WTC11 (cell line): ENCODE data around the gene TF.

Experiments used
- ARID4B ChIP-seq: sonication (generic); formaldehyde crosslinking; IDR thresholded peaks from 2 replicates; pipeline ENCODE4 v1.8.0; 2023; ENCODE audit warnings: missing genetic modification reagents, mild to moderate bottlenecking, borderline replicate concordance
- CTCF ChIP-seq: fragments of 200-600 bp; IDR thresholded peaks from 2 replicates; pipeline ENCODE4 v1.8.0; 2022; ENCODE audit warnings: antibody characterized with exemption
- NFE2L1 ChIP-seq: sonication (generic); formaldehyde crosslinking; IDR thresholded peaks from 2 replicates; pipeline ENCODE4 v1.8.1; 2023; ENCODE audit warnings: missing genetic modification reagents
- NFYB ChIP-seq: sonication (generic); formaldehyde crosslinking; conservative IDR thresholded peaks from 2 replicates; pipeline ENCODE4 v1.8.0; 2022; ENCODE audit warnings: low read depth, missing genetic modification reagents
- USF2 ChIP-seq: sonication (generic); formaldehyde crosslinking; IDR thresholded peaks from 2 replicates; pipeline ENCODE4 v1.8.1; 2023; ENCODE audit warnings: mild to moderate bottlenecking, missing genetic modification reagents, moderate library complexity
- TF ChIP-seq, protein P1 (sequence below): sonication (generic); formaldehyde crosslinking; IDR thresholded peaks from 2 replicates; pipeline ENCODE4 v1.8.0; 2022; ENCODE audit warnings: mild to moderate bottlenecking, missing genetic modification reagents

DNA sequence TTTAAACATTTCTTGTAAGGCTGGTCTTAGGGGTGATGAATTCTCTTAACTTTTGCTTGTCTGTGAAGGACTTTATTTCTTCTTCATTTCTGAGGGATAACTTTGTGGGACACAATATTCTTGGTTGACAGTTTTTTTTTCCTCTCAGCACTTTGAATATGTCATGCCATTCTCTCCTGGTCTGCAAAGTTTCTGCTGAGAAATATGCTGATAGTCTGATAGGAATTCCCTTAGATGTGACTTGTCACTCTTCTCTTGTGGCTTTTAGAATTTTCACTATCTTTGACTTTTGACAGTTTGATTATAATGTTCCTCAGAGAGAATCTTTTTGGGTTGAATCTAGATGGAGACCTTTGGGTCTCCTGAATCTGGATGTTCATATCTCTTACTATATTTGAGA is 23.3 kb upstream of the TF start:
- TF ChIP-seq CTCF (no peak), NFE2L1 (CRISPR knock-in tag) (no peak), ARID4B (no peak), USF2 (no peak), NFYB (CRISPR knock-in tag) (no peak)
- TF ChIP-seq, protein P1, sequence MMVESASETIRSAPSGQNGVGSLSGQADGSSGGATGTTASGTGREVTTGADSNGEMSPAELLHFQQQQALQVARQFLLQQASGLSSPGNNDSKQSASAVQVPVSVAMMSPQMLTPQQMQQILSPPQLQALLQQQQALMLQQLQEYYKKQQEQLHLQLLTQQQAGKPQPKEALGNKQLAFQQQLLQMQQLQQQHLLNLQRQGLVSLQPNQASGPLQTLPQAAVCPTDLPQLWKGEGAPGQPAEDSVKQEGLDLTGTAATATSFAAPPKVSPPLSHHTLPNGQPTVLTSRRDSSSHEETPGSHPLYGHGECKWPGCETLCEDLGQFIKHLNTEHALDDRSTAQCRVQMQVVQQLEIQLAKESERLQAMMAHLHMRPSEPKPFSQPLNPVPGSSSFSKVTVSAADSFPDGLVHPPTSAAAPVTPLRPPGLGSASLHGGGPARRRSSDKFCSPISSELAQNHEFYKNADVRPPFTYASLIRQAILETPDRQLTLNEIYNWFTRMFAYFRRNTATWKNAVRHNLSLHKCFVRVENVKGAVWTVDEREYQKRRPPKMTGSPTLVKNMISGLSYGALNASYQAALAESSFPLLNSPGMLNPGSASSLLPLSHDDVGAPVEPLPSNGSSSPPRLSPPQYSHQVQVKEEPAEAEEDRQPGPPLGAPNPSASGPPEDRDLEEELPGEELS (CRISPR knock-in tag) = no peak
